GM13977 (cell line): Measurements from ENCODE around the gene ANKS4B.

Experiments used
- DNase-seq: peaks from one replicate; pipeline ENCODE4 v3.0.0; 2012; ENCODE audit warnings: low spot score
- CTCF ChIP-seq: IDR thresholded peaks from 2 replicates; pipeline ENCODE4 v1.5.1; 2012; ENCODE audit warnings: mild to moderate bottlenecking, control low read depth; ENCODE audit not compliant: insufficient read depth; ENCODE audit errors: extremely low read depth, missing control alignments
- in situ Hi-C: fragments of 300-500 bp; cut with MboI; formaldehyde crosslinking; loops from one replicate; pipeline ENCODE4 v1.12.0; 2022; ENCODE audit warnings: low sequenced_read_pairs, low pct_unique_long_range_greater_than_20kb, mixed read lengths, inconsistent platforms; ENCODE audit not compliant: unreplicated experiment

ANKS4B gene

GRCh38 chr16:21257284-21257683 lies 23.8 kb downstream of the ANKS4B start:
- no peak for DNase-seq
- no peak for TF ChIP-seq CTCF
- in situ Hi-C loops, result no loop called here

GRCh38 chr16:21260870-21261791 lies 27.6 kb downstream of the ANKS4B start:
- no peak for TF ChIP-seq CTCF
- in situ Hi-C loops, result no loop called here
- no peak for DNase-seq

- TF ChIP-seq CTCF, result no peak
- in situ Hi-C loops, result no loop called here
- DNase-seq, result no peak
Measured at GRCh38 chr16:21262779-21263639, 29.5 kb downstream of the ANKS4B start.

GRCh38 chr16:21263640-21264570 lies 30.4 kb downstream of the ANKS4B start:
- peak; percentile 42 for DNase-seq
- TF ChIP-seq CTCF, result no peak
- in situ Hi-C loops, result no loop called here

- in situ Hi-C loops, result no loop called here
- no peak for TF ChIP-seq CTCF
- no peak for DNase-seq
Measured at GRCh38 chr16:21264571-21265036, 31.1 kb downstream of the ANKS4B start.
